Measurements from ENCODE around the gene MAP7D1. TPM values are rescaled to one million over a fixed set of nuclear protein-coding genes. Genes with fewer than 3 reads are reported as not detected.
A peak's percentile ranks its signal among the peaks of the same experiment; 100 is the strongest.

MAP7D1 gene
- total and polyA plus RNA-seq, 2 of the 13 experiments (the other 11 are each of a cell fraction or from before 2014, with no cell fraction given), result 5.6 to 7.2 TPM

DNA sequence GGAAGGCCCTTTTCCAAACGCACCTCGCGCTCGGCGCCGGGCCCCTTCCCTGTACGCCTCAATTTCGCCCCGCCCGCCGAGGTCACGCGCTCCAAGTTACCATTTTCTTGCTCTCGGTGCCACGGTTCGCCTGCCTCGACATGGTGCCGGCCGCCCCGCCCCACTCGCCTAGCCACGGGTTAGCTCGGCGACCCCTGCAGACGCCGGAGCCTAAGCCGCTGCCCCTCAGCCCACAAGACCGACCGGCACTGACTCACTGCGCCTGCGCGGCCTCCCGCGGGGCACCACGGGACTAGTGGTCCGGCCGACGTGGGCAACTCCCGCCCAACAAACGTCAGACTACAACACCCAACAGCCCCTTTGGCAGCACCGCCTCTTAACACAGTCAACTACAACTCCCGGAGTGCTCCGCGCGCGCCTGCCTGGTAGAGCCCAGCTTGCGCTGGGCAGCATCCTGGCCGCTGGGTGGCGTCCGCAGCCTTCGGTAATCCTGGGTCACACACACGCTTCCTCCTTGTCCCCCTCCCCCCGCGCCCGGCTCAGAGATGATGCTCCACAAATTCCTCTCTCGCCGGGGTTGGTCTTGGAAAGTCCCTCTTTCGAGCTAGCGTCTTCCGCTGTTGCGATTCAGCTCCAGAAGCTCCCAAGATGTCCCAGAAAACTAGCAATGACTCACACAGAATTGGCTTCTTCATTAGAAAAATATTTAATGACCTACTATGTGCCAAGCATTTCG, 6.6 kb upstream of the MAP7D1 start, which contains the start of gene TRAPPC3 (continued):
- TF ChIP-seq, protein P1, sequence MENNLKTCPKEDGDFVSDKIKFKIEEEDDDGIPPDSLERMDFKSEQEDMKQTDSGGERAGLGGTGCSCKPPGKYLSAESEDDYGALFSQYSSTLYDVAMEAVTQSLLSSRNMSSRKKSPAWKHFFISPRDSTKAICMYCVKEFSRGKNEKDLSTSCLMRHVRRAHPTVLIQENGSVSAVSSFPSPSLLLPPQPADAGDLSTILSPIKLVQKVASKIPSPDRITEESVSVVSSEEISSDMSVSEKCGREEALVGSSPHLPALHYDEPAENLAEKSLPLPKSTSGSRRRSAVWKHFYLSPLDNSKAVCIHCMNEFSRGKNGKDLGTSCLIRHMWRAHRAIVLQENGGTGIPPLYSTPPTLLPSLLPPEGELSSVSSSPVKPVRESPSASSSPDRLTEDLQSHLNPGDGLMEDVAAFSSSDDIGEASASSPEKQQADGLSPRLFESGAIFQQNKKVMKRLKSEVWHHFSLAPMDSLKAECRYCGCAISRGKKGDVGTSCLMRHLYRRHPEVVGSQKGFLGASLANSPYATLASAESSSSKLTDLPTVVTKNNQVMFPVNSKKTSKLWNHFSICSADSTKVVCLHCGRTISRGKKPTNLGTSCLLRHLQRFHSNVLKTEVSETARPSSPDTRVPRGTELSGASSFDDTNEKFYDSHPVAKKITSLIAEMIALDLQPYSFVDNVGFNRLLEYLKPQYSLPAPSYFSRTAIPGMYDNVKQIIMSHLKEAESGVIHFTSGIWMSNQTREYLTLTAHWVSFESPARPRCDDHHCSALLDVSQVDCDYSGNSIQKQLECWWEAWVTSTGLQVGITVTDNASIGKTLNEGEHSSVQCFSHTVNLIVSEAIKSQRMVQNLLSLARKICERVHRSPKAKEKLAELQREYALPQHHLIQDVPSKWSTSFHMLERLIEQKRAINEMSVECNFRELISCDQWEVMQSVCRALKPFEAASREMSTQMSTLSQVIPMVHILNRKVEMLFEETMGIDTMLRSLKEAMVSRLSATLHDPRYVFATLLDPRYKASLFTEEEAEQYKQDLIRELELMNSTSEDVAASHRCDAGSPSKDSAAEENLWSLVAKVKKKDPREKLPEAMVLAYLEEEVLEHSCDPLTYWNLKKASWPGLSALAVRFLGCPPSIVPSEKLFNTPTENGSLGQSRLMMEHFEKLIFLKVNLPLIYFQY (CRISPR knock-in tag; IDR thresholded peaks at IDR 0.05; ENCODE audit: borderline replicate concordance), result 0 out of 2 replicates have a peak, but pooled peaks have one; percentile 26
- TF ChIP-seq ZNF629 (CRISPR knock-in tag; conservative IDR thresholded peaks at IDR 0.05) (no peak), KLF6 (CRISPR knock-in tag; IDR thresholded peaks at IDR 0.05) (peak; percentile 59; the same call in 1 of the 2 replicates), GABPA (IDR thresholded peaks at IDR 0.05; ENCODE audit: low read depth, low read length) (no peak), GABPA (CRISPR knock-in tag; IDR thresholded peaks at IDR 0.05; ENCODE audit: low read depth) (peak; percentile 86), KDM5B (CRISPR knock-in tag; IDR thresholded peaks at IDR 0.05; ENCODE audit: borderline replicate concordance) (peak; percentile 64), FIP1L1 (IDR thresholded peaks at IDR 0.05; ENCODE audit: borderline replicate concordance, insufficient read depth, low read depth, low read length) (no peak; the same call in 1 of the 2 replicates), HES4 (CRISPR knock-in tag; IDR thresholded peaks at IDR 0.05; ENCODE audit: borderline replicate concordance) (no peak), ZNF280D (CRISPR knock-in tag; IDR thresholded peaks at IDR 0.05) (no peak), BATF2 (CRISPR knock-in tag; IDR thresholded peaks at IDR 0.05) (no peak), KDM6A (CRISPR knock-in tag; IDR thresholded peaks at IDR 0.05; ENCODE audit: low read depth) (no peak), TARDBP (CRISPR knock-in tag; IDR thresholded peaks at IDR 0.05) (peak; percentile 84), ZNF839 (CRISPR knock-in tag; IDR thresholded peaks at IDR 0.05; ENCODE audit: borderline replicate concordance) (no peak), ZNF12 (CRISPR knock-in tag; IDR thresholded peaks at IDR 0.05) (no peak), HIVEP1 (CRISPR knock-in tag; IDR thresholded peaks at IDR 0.05) (0 out of 2 replicates have a peak, but pooled peaks have one; percentile 21), ZNF720 (CRISPR knock-in tag; IDR thresholded peaks at IDR 0.05) (no peak), ZNF10 (CRISPR knock-in tag; IDR thresholded peaks at IDR 0.05; ENCODE audit: borderline replicate concordance, low read depth) (no peak), HMGXB4 (CRISPR knock-in tag; IDR thresholded peaks at IDR 0.05; ENCODE audit: borderline replicate concordance in 1 of 2, low read depth in 1 of 2) (peak; percentile 75 to 84; a peak in 3 of 4 replicates)
- TF ChIP-seq, protein P2, sequence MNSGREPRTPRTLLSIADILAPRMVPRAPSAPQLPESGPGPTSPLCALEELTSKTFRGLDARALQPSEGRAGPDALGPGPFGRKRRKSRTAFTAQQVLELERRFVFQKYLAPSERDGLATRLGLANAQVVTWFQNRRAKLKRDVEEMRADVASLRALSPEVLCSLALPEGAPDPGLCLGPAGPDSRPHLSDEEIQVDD (CRISPR knock-in tag; IDR thresholded peaks at IDR 0.05; ENCODE audit: borderline replicate concordance), result no peak; the same call in 1 of the 2 replicates
